ENCODE measurements around the gene MYT1.

- TF ChIP-seq YY1 (IDR thresholded peaks at IDR 0.05; ENCODE audit: insufficient read depth, insufficient read length) = no peak
- TF ChIP-seq ZNF274 (IDR thresholded peaks at IDR 0.05; ENCODE audit: low read depth, low read length) = no peak
Measured at GRCh38 chr20:64219730-64220129, 55.5 kb downstream of the MYT1 start.
